ENCODE measurements around the gene ASTN2. TPM values are rescaled to one million over a fixed set of nuclear protein-coding genes. Genes with fewer than 3 reads are reported as not detected.

Gene ASTN2
- total and polyA plus RNA-seq, 2 experiments from 2014 or later = 7.0 to 24.6 TPM

GRCh38 chr9:117104206-117104605 lies 310.7 kb downstream of the ASTN2 start:
- H3K4me3 ChIP-seq = no peak overlapping the region
- H4K20me1 ChIP-seq (replicated peaks; ENCODE audit: insufficient read depth) = no peaks in the 10 kb centered on the region
- no peaks in the 10 kb centered on the region for H3K79me2 ChIP-seq (replicated peaks; ENCODE audit: insufficient read depth)
- H3F3A ChIP-seq (replicated peaks; ENCODE audit: low read depth) = no peaks in the 10 kb centered on the region
- Mint-ChIP-seq H3K9me3 (no peaks in the 10 kb centered on the region), H3K27me3 (ENCODE audit: insufficient read depth, low read depth, poor library complexity) (no peaks in the 10 kb centered on the region), H3K4me1 (peaks cover 24% of the 10 kb centered on the region), H3K27ac (no peak overlapping the region), H3K4me3 (no peak overlapping the region), H3K36me3 (ENCODE audit: low read depth) (no peaks in the 10 kb centered on the region)
- DNase-seq (ENCODE audit: low spot score) = no peak
- ATAC-seq = no peak
- H3K27ac ChIP-seq (ENCODE audit: low read depth) = no peak overlapping the region
- TF ChIP-seq EZH2 (IDR thresholded peaks at IDR 0.05; ENCODE audit: low read depth, unreplicated experiment) = no peak
- TF ChIP-seq, protein P1, sequence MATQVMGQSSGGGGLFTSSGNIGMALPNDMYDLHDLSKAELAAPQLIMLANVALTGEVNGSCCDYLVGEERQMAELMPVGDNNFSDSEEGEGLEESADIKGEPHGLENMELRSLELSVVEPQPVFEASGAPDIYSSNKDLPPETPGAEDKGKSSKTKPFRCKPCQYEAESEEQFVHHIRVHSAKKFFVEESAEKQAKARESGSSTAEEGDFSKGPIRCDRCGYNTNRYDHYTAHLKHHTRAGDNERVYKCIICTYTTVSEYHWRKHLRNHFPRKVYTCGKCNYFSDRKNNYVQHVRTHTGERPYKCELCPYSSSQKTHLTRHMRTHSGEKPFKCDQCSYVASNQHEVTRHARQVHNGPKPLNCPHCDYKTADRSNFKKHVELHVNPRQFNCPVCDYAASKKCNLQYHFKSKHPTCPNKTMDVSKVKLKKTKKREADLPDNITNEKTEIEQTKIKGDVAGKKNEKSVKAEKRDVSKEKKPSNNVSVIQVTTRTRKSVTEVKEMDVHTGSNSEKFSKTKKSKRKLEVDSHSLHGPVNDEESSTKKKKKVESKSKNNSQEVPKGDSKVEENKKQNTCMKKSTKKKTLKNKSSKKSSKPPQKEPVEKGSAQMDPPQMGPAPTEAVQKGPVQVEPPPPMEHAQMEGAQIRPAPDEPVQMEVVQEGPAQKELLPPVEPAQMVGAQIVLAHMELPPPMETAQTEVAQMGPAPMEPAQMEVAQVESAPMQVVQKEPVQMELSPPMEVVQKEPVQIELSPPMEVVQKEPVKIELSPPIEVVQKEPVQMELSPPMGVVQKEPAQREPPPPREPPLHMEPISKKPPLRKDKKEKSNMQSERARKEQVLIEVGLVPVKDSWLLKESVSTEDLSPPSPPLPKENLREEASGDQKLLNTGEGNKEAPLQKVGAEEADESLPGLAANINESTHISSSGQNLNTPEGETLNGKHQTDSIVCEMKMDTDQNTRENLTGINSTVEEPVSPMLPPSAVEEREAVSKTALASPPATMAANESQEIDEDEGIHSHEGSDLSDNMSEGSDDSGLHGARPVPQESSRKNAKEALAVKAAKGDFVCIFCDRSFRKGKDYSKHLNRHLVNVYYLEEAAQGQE (IDR thresholded peaks at IDR 0.05; ENCODE audit: unreplicated experiment) = no peak
- no peak for TF ChIP-seq CREB1 (CRISPR knock-in tag; IDR thresholded peaks at IDR 0.05; ENCODE audit: low read depth)
- no peak for TF ChIP-seq ZNF331 (CRISPR knock-in tag; IDR thresholded peaks at IDR 0.05; ENCODE audit: low read depth)
- no peak for TF ChIP-seq ETS1 (IDR thresholded peaks at IDR 0.05)
- TF ChIP-seq POLR2AphosphoS5 (IDR thresholded peaks at IDR 0.05; ENCODE audit: low read depth) = no peak
- no peak for TF ChIP-seq EZH2phosphoT487 (IDR thresholded peaks at IDR 0.05; ENCODE audit: unreplicated experiment)
- no peak for TF ChIP-seq ZNF114 (CRISPR knock-in tag; IDR thresholded peaks at IDR 0.05)
- TF ChIP-seq STAT1 (IDR thresholded peaks at IDR 0.05; ENCODE audit: unreplicated experiment) = no peak
- no peak for TF ChIP-seq ZNF462 (CRISPR knock-in tag; IDR thresholded peaks at IDR 0.05)
- no peak for TF ChIP-seq JUNB (IDR thresholded peaks at IDR 0.05; ENCODE audit: unreplicated experiment)
- peaks cover 13% of the 10 kb centered on the region for H3K4me1 ChIP-seq (ENCODE audit: insufficient read depth)
- H2AFZ ChIP-seq = no peak overlapping the region
- H3K36me3 ChIP-seq (ENCODE audit: insufficient read depth) = no peaks in the 10 kb centered on the region
- peaks cover 4% of the 10 kb centered on the region; the same call in 1 of the 2 replicates for H3K9me2 ChIP-seq (ENCODE audit: insufficient read depth)
- no peaks in the 10 kb centered on the region for H3K27me3 ChIP-seq (ENCODE audit: insufficient read depth)
- no peak overlapping the region for H3K4me2 ChIP-seq

All from GM23338 (cell line).